Ishikawa (cell line): ENCODE results near the gene SPATA6.

ENCODE experiments used
- CEBPB ChIP-seq: IDR thresholded peaks from 2 replicates; pipeline ENCODE4 v1.6.1; 2012
- EGR1 ChIP-seq: IDR thresholded peaks from 2 replicates; pipeline ENCODE4 v1.6.1; 2012
- FOXM1 ChIP-seq: IDR thresholded peaks from 2 replicates; pipeline ENCODE4 v1.6.1; 2012; ENCODE audit warnings: low read depth, borderline replicate concordance
- REST ChIP-seq: IDR thresholded peaks from 2 replicates; pipeline ENCODE4 v1.6.1; 2012; ENCODE audit warnings: low read depth, mild to moderate bottlenecking
- TEAD4 ChIP-seq: IDR thresholded peaks from 2 replicates; pipeline ENCODE4 v1.6.1; 2012
- YY1 ChIP-seq: IDR thresholded peaks from 2 replicates; pipeline ENCODE4 v1.6.1; 2012; ENCODE audit warnings: low read depth
- ZBTB7A ChIP-seq: IDR thresholded peaks from 2 replicates; pipeline ENCODE4 v1.6.1; 2012; ENCODE audit warnings: low read depth

GRCh38 chr1:48374785-48375184, 97.2 kb downstream of the SPATA6 start:
- TF ChIP-seq EGR1 (no peak), ZBTB7A (no peak), REST (no peak), CEBPB (no peak), YY1 (no peak), TEAD4 (no peak), FOXM1 (no peak)
